LNCAP (cell line): ENCODE measurements around the gene FARSA.

Experiments
- TF ChIP-seq, protein P1 (sequence below): fragments of 450-650 bp; IDR thresholded peaks from 2 replicates; pipeline ENCODE4 v1.5.1; 2017; ENCODE audit warnings: mild to moderate bottlenecking

Gene FARSA

DNA sequence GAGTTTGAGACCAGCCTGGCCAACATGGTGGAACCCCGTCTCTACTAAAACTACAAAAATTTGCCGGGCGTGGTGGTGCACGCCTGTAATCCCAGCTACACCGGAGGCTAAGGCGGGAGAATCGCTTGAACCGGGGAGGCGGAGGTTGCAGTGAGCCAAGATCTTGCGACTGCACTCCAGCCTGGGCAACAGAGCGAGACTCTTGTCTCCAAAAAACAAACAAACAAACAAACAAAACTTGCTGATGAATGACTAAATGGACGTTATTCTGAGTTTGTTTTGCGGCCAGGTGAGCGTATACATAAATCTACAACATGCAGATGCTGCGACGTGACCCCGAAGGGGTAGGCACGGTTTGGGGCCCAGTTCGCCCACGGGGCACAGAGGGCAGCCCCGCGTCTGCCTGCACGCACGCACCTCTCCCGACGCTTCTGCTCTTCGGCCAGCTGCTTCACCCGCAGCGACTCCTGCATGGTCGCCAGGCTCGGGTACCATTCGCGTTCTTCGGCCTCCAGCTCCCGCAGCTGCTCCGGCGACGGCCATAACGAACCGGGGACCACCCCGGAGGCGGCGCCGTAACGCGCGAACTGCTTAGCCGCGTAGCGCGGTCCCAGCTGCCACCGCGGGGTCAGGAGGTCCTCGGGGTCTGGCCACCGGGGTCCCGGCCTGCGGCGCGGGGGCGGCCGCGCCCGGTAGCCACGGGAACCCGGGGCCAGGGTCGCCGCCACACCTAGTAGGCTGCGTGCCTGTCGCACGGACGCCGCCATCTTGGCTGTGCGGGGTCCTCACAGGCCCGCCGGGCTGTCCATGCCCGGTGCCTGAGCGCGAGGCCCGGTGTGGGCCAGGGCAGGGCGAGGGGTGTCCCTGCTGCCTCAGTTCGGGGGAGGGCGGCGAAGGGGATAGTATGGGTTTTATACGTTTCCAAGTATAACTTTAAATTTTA, 23.2 kb upstream of the FARSA start, which contains the start of gene GADD45GIP1:
GADD45GIP1 (minus strand) TSS at position 778 of the 943 bp plus-strand sequence; CDS start at position 767, 11 bp downstream.
- TF ChIP-seq, protein P1, sequence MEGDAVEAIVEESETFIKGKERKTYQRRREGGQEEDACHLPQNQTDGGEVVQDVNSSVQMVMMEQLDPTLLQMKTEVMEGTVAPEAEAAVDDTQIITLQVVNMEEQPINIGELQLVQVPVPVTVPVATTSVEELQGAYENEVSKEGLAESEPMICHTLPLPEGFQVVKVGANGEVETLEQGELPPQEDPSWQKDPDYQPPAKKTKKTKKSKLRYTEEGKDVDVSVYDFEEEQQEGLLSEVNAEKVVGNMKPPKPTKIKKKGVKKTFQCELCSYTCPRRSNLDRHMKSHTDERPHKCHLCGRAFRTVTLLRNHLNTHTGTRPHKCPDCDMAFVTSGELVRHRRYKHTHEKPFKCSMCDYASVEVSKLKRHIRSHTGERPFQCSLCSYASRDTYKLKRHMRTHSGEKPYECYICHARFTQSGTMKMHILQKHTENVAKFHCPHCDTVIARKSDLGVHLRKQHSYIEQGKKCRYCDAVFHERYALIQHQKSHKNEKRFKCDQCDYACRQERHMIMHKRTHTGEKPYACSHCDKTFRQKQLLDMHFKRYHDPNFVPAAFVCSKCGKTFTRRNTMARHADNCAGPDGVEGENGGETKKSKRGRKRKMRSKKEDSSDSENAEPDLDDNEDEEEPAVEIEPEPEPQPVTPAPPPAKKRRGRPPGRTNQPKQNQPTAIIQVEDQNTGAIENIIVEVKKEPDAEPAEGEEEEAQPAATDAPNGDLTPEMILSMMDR: no peak

GRCh38 chr19:12955996-12956395, 22.5 kb upstream of the FARSA start:
- TF ChIP-seq, protein P1: no peak

GRCh38 chr19:12954612-12954962, 21.1 kb upstream of the FARSA start:
- TF ChIP-seq, protein P1: no peak

- TF ChIP-seq, protein P1: no peak
Measured at GRCh38 chr19:12953799-12954611, 20.5 kb upstream of the FARSA start.

DNA sequence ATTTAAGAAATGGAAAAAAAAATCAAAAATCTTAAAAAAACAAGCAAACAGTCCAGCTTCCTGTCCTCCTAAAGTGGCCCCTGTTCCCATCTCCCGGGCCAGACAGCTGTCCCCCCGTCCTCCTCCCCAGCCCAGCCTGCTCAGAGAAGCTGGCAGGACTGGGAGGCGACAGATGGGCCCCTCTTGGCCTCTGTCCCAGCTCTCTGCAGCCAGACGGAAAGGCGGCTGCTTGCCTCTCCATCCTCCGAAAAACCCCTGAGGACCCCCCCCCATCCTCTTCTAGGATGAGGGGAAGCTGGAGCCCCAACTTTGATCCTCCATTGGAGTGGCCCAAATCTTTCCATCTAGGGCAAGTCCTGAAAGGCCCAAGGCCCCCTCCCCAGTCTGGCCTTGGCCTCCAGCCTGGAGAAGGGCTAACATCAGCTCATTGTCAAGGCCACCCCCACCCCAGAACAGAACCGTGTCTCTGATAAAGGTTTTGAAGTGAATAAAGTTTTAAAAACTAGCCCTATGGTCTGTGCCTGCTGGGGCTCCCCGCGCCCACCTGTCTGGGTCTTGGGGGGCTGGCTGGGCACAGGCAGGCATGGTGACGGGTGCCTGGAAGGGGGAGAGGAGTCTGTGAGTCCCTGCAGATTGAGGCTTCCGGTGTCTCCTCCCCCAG, 19.8 kb upstream of the FARSA start:
- TF ChIP-seq, protein P1: no peak

- TF ChIP-seq, protein P1: no peak
Measured at GRCh38 chr19:12952488-12953137, 19.1 kb upstream of the FARSA start.
